ENCODE measurements around the gene NUDT16L1.

NUDT16L1 gene

DNA sequence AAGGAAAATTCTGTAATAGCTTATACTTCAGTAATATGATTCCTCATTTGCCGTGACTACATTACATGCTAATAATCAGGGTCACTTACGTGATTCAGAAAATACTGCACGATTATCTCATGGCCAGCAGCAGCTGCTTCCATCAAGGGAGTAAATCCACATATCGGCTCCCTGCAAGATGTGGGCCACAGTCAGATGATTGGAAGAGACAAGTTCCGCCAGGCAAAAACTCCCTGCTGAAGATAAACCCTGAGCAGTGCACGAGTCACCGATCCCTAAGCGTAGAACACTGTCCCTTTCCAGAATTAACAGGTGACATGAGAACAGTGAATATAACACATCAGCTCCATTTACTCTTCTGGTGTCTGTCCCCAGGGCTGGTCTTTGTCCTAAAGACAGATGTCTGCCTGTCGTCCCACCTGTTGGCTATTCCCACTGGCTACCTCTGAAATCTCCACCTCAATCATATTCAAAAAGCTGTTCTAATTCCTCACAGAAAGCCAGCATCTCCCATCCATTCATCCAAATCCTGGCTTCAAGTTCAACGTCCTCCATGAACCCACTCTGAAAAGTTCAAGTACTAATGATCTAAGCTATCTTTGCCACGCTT is 31.4 kb downstream of the NUDT16L1 start:
- TF ChIP-seq, protein P1, sequence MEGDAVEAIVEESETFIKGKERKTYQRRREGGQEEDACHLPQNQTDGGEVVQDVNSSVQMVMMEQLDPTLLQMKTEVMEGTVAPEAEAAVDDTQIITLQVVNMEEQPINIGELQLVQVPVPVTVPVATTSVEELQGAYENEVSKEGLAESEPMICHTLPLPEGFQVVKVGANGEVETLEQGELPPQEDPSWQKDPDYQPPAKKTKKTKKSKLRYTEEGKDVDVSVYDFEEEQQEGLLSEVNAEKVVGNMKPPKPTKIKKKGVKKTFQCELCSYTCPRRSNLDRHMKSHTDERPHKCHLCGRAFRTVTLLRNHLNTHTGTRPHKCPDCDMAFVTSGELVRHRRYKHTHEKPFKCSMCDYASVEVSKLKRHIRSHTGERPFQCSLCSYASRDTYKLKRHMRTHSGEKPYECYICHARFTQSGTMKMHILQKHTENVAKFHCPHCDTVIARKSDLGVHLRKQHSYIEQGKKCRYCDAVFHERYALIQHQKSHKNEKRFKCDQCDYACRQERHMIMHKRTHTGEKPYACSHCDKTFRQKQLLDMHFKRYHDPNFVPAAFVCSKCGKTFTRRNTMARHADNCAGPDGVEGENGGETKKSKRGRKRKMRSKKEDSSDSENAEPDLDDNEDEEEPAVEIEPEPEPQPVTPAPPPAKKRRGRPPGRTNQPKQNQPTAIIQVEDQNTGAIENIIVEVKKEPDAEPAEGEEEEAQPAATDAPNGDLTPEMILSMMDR (IDR thresholded peaks at IDR 0.05; ENCODE audit: low read length): no peak
- TF ChIP-seq EZH2 (optimal IDR thresholded peaks at IDR 0.05; ENCODE audit: low read depth, low read length): no peak
- no peak for TF ChIP-seq EZH2phosphoT487 (IDR thresholded peaks at IDR 0.05; ENCODE audit: low read length)
- Histone ChIP-seq H3K79me2 (ENCODE audit: low read length) (no peaks in the 10 kb centered on the region), H3K36me3 (replicated peaks; ENCODE audit: insufficient read depth, low read length) (no peaks in the 10 kb centered on the region), H3K4me2 (ENCODE audit: low read depth, low read length) (no peak overlapping the region), H2AFZ (ENCODE audit: low read length) (no peak overlapping the region), H3K9ac (ENCODE audit: low read length) (no peak overlapping the region), H3F3A (ENCODE audit: insufficient read depth, low read length) (no peaks in the 10 kb centered on the region), H3K9me3 (replicated peaks; ENCODE audit: insufficient read depth, low read length) (no peaks in the 10 kb centered on the region), H3K4me1 (ENCODE audit: low read length) (no peaks in the 10 kb centered on the region), H3K9me2 (replicated peaks; ENCODE audit: insufficient read depth, low read length) (no peaks in the 10 kb centered on the region), H3K4me3 (ENCODE audit: low read length) (no peak overlapping the region), H3K27ac (ENCODE audit: low read length) (no peak overlapping the region), H4K20me1 (ENCODE audit: insufficient read depth, low read length) (no peaks in the 10 kb centered on the region), H3K27me3 (replicated peaks; ENCODE audit: insufficient read depth, low read length) (no peaks in the 10 kb centered on the region)
- no peak for DNase-seq

DNA sequence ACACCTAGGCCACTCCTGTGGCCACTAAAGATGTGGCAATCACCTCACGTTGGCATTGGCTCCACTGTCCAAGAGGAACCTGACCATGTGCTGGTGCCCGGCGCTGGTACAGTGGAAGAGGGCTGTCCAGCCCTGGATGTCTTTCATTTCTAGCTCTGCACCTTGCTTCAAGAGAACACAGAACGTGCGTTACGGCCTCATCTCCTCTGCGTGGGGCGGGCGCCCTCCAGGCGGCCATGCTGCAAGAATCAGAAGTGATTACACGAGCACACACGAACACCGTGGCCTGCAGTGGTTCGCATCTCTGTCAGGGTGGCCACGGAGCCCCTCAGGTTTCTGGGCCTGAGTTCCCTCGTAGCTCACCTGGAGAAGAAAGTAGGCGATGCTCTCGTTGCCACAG is 33.3 kb downstream of the NUDT16L1 start:
- no peaks in the 10 kb centered on the region for H3K4me1 ChIP-seq (ENCODE audit: low read length)
- H3K27ac ChIP-seq (ENCODE audit: low read length): no peak overlapping the region
- H3K9me2 ChIP-seq (replicated peaks; ENCODE audit: insufficient read depth, low read length): no peaks in the 10 kb centered on the region
- DNase-seq: no peak
- H2AFZ ChIP-seq (ENCODE audit: low read length): no peak overlapping the region
- no peak overlapping the region for H3K9ac ChIP-seq (ENCODE audit: low read length)
- no peaks in the 10 kb centered on the region for H3K9me3 ChIP-seq (replicated peaks; ENCODE audit: insufficient read depth, low read length)
- no peak overlapping the region for H3K4me2 ChIP-seq (ENCODE audit: low read depth, low read length)
- no peak overlapping the region for H3K4me3 ChIP-seq (ENCODE audit: low read length)
- no peaks in the 10 kb centered on the region for H4K20me1 ChIP-seq (ENCODE audit: insufficient read depth, low read length)
- H3K36me3 ChIP-seq (replicated peaks; ENCODE audit: insufficient read depth, low read length): no peaks in the 10 kb centered on the region
- H3K79me2 ChIP-seq (ENCODE audit: low read length): no peaks in the 10 kb centered on the region
- H3F3A ChIP-seq (ENCODE audit: insufficient read depth, low read length): no peaks in the 10 kb centered on the region
- H3K27me3 ChIP-seq (replicated peaks; ENCODE audit: insufficient read depth, low read length): no peaks in the 10 kb centered on the region
- TF ChIP-seq EZH2 (optimal IDR thresholded peaks at IDR 0.05; ENCODE audit: low read depth, low read length) (no peak), EZH2phosphoT487 (IDR thresholded peaks at IDR 0.05; ENCODE audit: low read length) (no peak)
- TF ChIP-seq, protein P1 (IDR thresholded peaks at IDR 0.05; ENCODE audit: low read length): no peak

DNA sequence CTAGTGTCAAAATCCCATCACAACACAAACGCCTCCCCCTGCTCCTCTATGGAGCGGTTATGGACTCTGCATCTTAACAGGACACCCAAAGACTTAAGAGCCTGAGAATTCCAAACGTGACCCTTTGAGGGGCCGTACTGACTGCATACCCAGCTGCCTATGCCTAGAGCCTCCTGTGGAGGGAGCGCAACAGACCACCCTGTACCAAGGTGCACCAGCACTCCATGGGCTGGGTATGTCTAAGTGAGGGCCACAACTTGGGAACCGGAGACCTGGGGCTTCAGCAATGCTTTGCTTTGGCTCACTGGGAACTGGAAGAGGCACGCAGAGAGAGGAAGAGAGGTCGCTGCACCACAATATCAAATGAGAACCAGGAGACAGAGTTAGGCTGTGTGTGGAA is 35.3 kb downstream of the NUDT16L1 start:
- H3K4me2 ChIP-seq (ENCODE audit: low read depth, low read length): no peak overlapping the region
- H3K36me3 ChIP-seq (replicated peaks; ENCODE audit: insufficient read depth, low read length): no peaks in the 10 kb centered on the region
- no peaks in the 10 kb centered on the region for H4K20me1 ChIP-seq (ENCODE audit: insufficient read depth, low read length)
- no peaks in the 10 kb centered on the region for H3K27me3 ChIP-seq (replicated peaks; ENCODE audit: insufficient read depth, low read length)
- H2AFZ ChIP-seq (ENCODE audit: low read length): no peak overlapping the region
- H3K79me2 ChIP-seq (ENCODE audit: low read length): peaks cover 4% of the 10 kb centered on the region
- no peak overlapping the region for H3K9ac ChIP-seq (ENCODE audit: low read length)
- H3F3A ChIP-seq (ENCODE audit: insufficient read depth, low read length): no peaks in the 10 kb centered on the region
- H3K9me2 ChIP-seq (replicated peaks; ENCODE audit: insufficient read depth, low read length): no peaks in the 10 kb centered on the region
- no peak overlapping the region for H3K27ac ChIP-seq (ENCODE audit: low read length)
- DNase-seq: no peak
- H3K4me3 ChIP-seq (ENCODE audit: low read length): no peak overlapping the region
- TF ChIP-seq EZH2phosphoT487 (IDR thresholded peaks at IDR 0.05; ENCODE audit: low read length) (no peak), EZH2 (optimal IDR thresholded peaks at IDR 0.05; ENCODE audit: low read depth, low read length) (no peak)
- TF ChIP-seq, protein P1 (IDR thresholded peaks at IDR 0.05; ENCODE audit: low read length): no peak
- H3K9me3 ChIP-seq (replicated peaks; ENCODE audit: insufficient read depth, low read length): no peaks in the 10 kb centered on the region
- no peaks in the 10 kb centered on the region for H3K4me1 ChIP-seq (ENCODE audit: low read length)
